ENCODE measurements around the gene SVOPL.

DNA sequence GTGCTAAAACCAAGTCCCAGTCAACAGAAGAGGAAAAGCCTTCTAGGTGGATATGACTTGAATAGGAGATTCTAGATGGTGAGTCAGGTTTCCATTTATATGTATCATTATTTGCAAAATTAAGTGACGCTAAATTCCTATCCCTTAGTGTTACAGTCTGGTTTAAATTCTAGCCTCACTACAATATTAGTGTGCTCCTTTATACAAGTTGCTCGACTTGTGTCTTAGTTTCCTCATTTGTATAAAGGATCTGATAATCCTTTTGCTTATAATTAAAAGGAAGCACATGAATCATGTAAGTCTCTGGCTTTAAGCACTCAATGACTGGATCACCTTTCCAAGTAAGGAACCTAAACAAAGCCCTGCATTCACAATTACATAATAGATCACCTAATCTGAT lies 105.7 kb downstream of the SVOPL start:
- TF ChIP-seq, protein P1, sequence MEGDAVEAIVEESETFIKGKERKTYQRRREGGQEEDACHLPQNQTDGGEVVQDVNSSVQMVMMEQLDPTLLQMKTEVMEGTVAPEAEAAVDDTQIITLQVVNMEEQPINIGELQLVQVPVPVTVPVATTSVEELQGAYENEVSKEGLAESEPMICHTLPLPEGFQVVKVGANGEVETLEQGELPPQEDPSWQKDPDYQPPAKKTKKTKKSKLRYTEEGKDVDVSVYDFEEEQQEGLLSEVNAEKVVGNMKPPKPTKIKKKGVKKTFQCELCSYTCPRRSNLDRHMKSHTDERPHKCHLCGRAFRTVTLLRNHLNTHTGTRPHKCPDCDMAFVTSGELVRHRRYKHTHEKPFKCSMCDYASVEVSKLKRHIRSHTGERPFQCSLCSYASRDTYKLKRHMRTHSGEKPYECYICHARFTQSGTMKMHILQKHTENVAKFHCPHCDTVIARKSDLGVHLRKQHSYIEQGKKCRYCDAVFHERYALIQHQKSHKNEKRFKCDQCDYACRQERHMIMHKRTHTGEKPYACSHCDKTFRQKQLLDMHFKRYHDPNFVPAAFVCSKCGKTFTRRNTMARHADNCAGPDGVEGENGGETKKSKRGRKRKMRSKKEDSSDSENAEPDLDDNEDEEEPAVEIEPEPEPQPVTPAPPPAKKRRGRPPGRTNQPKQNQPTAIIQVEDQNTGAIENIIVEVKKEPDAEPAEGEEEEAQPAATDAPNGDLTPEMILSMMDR (IDR thresholded peaks at IDR 0.05), result no peak
- no peak for TF ChIP-seq EZH2 (IDR thresholded peaks at IDR 0.05; ENCODE audit: borderline replicate concordance, insufficient read depth, low read depth, low read length, poor library complexity, severe bottlenecking)
